LNCAP (cell line): Measurements from ENCODE around the gene GH2.

ENCODE experiments used
- CTCF ChIP-seq: fragments of 450-650 bp; IDR thresholded peaks from 2 replicates; pipeline ENCODE4 v1.5.1; 2017; ENCODE audit warnings: mild to moderate bottlenecking

GH2 gene

GRCh38 chr17:63848834-63849689 is 32.7 kb downstream of the GH2 start:
- TF ChIP-seq CTCF: no peak

- no peak for TF ChIP-seq CTCF
Observed at GRCh38 chr17:63847525-63848249, 34.1 kb downstream of the GH2 start.

- TF ChIP-seq CTCF: no peak
Observed at GRCh38 chr17:63845509-63845908, 36.2 kb downstream of the GH2 start.

- TF ChIP-seq CTCF: no peak
Observed at GRCh38 chr17:63843910-63844677, 37.6 kb downstream of the GH2 start.

- 0 out of 2 replicates have a peak, but pooled peaks have one; percentile 8 for TF ChIP-seq CTCF
Observed at GRCh38 chr17:63842540-63843386, 39.0 kb downstream of the GH2 start, which contains the start of gene SMARCD2. Gene SMARCD2, minus strand, starts transcription at chr17:63842685. Its CDS starts 11 bp downstream, at chr17:63842674.

GRCh38 chr17:63842173-63842539 is 39.6 kb downstream of the GH2 start:
- TF ChIP-seq CTCF: no peak
